MV-4-11 (cell line): ENCODE results near the gene CYS1.

Source experiments
- DNase-seq: peaks from one replicate; lab custom pipeline; 2025; lab: John Stamatoyannopoulos, UW

CYS1 gene

GRCh38 chr2:10071595-10071994 is 8.6 kb downstream of the CYS1 start:
- DNase-seq, result no peak

GRCh38 chr2:10071176-10071575 is 9.0 kb downstream of the CYS1 start:
- no peak for DNase-seq

- DNase-seq, result no peak
Observed at GRCh38 chr2:10067881-10068280, 12.3 kb downstream of the CYS1 start.

- DNase-seq, result no peak
Observed at GRCh38 chr2:10067330-10067729, 12.9 kb downstream of the CYS1 start.

GRCh38 chr2:10065773-10066055 is 14.5 kb downstream of the CYS1 start:
- no peak for DNase-seq

GRCh38 chr2:10064932-10065772 is 15.1 kb downstream of the CYS1 start:
- DNase-seq, result peak; percentile 79

- DNase-seq, result no peak
Observed at GRCh38 chr2:10063566-10063965, 16.6 kb downstream of the CYS1 start.

- no peak for DNase-seq
Observed at GRCh38 chr2:10062931-10063365, 17.3 kb downstream of the CYS1 start.

GRCh38 chr2:10061221-10061925 is 18.8 kb downstream of the CYS1 start:
- no peak for DNase-seq

- DNase-seq, result no peak
Observed at GRCh38 chr2:10059552-10060335, 20.5 kb downstream of the CYS1 start.

- DNase-seq, result no peak
Observed at GRCh38 chr2:10059016-10059351, 21.2 kb downstream of the CYS1 start.

- no peak for DNase-seq
Observed at GRCh38 chr2:10058251-10059015, 21.8 kb downstream of the CYS1 start.

- peak; percentile 60 for DNase-seq
Observed at GRCh38 chr2:10057231-10058107, 22.7 kb downstream of the CYS1 start.

- no peak for DNase-seq
Observed at GRCh38 chr2:10056439-10056838, 23.8 kb downstream of the CYS1 start.

GRCh38 chr2:10054976-10055375 is 25.2 kb downstream of the CYS1 start:
- DNase-seq, result no peak

GRCh38 chr2:10054424-10054823 is 25.8 kb downstream of the CYS1 start:
- peak; percentile 21 for DNase-seq

GRCh38 chr2:10053351-10053750 is 26.9 kb downstream of the CYS1 start:
- DNase-seq, result no peak

GRCh38 chr2:10052216-10052615 is 28.0 kb downstream of the CYS1 start:
- DNase-seq, result no peak

- peak; percentile 34 for DNase-seq
Observed at GRCh38 chr2:10048501-10049171, 31.6 kb downstream of the CYS1 start.
